ENCODE measurements around the gene TIFAB.

DNA sequence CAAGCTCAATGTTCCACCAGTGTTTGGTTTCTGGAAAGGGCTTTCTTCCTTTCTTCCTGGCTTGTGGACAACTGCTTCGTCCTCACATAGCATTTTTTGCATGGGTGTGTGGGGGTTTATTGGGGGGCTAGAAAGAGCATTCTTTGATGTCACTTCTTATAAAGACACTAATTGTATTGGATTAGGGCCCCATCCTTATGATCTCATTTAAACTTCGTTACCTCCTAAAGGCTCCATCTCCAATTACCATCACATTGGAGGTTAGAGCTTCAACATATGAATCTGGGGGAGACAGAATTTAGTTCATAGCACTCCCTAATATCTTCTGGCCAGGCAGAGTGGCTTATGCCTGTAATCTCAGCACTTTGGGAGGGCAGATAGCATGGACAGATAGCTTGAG, 47.1 kb downstream of the TIFAB start:
- TF ChIP-seq POLR2A (IDR thresholded peaks at IDR 0.05): no peak
- TF ChIP-seq, protein P1, sequence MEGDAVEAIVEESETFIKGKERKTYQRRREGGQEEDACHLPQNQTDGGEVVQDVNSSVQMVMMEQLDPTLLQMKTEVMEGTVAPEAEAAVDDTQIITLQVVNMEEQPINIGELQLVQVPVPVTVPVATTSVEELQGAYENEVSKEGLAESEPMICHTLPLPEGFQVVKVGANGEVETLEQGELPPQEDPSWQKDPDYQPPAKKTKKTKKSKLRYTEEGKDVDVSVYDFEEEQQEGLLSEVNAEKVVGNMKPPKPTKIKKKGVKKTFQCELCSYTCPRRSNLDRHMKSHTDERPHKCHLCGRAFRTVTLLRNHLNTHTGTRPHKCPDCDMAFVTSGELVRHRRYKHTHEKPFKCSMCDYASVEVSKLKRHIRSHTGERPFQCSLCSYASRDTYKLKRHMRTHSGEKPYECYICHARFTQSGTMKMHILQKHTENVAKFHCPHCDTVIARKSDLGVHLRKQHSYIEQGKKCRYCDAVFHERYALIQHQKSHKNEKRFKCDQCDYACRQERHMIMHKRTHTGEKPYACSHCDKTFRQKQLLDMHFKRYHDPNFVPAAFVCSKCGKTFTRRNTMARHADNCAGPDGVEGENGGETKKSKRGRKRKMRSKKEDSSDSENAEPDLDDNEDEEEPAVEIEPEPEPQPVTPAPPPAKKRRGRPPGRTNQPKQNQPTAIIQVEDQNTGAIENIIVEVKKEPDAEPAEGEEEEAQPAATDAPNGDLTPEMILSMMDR (IDR thresholded peaks at IDR 0.05): no peak

All from thyroid gland (tissue), 4 donors.